NCI-H748 treated with DMSO at 0.1 percent for 48 hours (cell line): ENCODE measurements around the gene SLC18B1.
"Not testable (repeated sequence)": the region's sequence is repeated elsewhere in the genome, so short reads cannot be mapped to it uniquely, and the experiment has no call there.

Experiments
- DNase-seq: peaks from one replicate; lab custom pipeline; 2025; lab: John Stamatoyannopoulos, UW

Gene SLC18B1

DNA sequence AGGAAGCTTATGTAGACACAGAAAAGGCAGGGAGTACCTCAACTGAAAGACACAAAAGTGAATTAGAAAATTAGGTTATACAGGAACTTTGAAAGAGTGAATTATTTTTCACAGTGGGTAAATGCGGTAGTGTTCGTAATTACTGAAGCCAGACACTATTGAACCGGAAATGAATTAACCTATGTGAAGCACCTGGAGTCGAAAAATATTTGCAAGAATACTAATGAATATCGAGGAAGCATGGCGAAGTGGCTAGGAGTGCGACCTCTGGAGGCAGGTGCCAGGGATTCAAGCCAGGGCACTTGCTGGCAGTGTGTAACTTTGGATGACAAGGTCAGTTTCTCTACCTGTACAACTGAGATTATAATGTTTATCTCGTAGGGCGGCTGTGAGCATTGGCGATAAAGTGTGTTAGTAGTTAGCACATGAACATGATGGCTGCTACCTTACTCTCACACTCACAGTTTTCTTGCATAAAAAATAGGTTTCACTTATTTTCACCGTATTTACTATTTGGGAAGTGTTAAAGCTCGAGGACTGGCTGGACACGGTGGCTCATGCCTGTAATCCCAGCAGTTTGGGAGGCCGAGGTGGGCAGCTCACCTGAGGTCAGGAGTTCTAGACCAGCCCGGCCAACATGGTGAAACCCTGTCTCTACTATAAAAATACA, 567 bp upstream of the SLC18B1 start:
- DNase-seq: peak; percentile 87

DNA sequence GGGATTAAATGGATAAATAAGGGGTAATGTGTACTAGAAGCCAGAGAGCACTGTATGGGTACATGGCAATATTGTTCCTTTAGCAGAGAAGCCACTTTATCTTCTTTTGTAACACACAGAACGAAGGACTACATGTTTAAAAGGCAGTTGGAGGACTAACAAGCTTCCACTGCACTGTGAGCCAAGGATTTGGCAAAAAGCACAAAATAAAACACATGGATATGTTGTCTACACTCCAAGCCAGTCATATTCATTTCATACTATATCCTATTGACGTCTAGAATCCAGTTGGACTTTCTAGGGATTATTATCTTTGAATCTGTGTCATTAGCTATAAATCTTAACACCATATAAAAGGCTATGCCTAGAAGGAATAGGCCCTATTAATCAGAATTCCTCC, 3.0 kb downstream of the SLC18B1 start:
- DNase-seq: no peak

DNA sequence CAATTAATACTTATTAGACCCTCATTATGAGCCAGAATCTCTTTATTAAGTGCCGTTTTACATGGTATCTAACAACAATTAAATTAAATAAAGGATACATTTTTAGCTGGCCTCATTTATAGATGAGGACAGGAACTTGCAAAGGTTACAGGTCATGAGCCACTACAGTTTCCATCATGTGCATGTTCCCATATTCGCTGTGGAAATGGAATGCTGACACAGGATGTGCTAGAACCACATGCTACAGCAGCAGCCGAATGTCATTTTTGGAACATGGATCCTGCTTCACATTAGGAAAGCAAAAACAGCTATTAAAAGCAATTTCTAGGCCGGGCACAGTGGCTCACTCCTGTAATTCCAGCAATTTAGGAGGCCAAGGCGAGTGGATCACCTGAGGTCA, 5.9 kb downstream of the SLC18B1 start:
- no peak for DNase-seq

DNA sequence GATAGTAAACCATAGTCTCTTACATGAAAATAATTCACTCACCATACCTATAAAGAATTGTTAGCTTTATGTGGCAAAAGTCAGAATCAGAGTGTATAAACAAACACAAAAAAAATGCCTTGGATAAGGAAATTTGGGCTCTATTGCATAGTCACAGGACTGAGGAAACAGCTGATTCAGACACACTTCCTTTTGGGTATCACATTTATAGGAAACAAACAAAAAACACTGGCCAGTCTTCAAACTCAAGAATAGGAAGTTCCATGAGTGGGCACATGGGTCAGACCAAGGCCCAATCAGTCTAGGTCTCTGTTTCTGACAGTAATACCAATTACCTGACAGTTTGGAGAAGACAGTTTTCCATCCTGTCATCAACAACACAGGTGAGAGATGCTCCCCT, 8.0 kb downstream of the SLC18B1 start:
- no peak for DNase-seq

DNA sequence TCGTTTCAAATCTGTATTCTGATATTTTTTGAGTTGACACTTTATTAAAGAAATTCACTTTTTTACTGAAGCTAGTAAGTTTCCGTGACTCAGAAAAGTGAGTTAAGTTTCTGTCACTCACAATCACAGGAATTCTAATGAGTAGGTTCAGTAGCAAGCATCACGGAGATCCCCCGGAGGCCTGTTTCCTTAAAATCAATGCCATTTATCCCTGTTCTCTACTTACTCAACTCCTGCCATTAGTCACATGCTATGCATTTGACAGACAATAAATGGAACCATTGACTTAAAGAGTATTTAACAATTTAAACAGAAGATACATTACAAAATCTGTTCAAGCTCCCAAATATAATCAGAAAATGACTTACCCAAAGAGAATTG, 9.1 kb downstream of the SLC18B1 start:
- no peak for DNase-seq

DNA sequence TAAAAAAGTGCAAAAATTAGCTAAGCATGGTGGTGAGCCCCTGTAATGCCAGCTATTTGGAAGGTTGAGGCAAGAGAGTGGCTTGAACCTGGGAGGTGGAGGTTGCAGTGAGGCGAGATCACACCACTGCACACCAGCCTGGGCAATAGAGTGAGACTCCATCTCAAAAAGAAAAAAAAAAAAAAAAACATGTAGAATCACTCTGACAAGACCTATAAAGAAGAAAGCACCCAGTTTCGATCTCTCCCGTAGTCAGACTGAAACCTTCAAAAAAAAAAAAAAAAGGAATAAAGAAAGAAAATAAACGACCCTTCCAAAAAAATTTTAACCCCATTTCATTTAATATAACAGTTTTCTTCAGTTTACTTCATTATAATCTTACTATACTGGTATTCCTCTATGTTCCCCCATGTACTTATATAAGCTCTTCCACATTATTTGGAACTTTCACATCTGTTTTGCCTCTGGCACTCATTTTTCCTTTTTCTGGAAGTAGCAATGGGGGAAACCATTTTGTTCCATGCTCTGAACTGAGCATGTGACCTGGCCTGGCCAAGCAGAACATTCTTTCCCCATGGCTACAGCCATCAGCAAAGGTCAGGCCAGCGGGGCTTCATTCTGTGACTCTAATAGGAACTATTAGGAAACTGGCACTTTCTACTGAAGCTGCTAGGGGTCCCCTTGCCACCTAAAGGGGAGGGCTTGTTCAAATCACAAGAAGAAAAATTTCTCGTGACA, 9.6 kb downstream of the SLC18B1 start:
- no peak for DNase-seq

DNA sequence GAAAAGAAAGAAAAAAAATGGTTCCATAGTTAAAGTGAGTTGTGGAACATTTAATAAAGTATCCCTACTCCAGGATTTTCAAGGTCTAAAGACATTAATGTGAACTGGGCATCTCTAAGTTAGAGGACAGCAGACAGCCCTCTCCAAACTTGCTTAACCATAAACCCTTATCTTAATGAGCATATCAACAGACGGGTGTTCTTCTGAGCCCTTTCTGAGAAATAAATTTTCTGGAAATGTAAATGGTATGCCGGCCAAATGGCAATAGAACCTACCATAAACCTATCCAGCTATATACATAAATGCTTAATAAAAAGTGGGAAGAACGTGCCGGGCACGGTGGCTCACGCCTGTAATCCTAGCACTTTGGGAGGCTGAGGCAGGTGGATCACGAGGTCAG, 12.5 kb downstream of the SLC18B1 start:
- DNase-seq: no peak

DNA sequence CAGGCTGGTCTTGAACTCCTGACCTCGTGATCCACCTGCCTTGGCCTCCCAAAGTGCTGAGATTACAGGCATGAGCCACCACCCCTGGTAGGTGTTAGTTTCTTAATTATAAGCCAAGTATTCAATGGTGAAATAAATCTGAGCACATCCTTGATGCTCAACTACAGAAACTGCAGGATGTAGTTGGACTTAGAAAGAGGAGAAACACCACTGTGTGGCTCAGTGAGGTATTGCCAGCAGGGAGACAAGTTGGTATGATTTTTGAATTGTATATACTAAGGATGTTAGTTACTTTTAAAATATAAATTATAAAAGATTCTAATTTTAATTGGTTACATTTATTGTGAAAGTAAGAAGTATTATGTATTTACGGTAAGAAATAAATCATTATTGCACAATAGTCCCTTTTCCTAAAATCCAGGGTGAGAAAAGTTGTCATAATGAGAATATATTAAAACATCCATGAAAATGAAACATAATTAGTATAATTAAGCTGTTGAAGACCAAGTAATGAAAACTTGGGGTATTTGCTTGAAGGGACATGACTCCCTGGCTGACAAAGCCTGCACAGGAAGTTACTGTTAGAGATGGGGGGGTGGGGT, 17.6 kb downstream of the SLC18B1 start:
- no peak for DNase-seq

DNA sequence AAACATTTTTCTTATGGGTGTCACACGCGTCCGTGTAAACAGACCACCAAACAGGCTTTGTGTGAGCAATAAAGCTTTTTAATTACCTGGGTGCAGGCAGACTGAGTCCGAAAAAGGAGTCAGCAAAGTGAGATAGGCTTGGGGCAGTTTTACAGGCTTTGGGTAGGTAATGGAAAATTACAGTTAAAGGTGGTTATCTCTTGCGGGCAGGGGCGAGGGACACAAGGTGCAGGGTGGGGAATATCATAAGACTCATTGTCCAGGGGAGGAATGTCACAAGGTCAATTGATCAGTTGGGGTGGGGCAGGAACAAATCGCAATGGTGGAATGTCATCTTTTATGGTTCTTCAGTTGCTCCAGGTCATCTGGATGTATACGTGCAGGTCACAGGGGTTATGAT, 20.6 kb downstream of the SLC18B1 start:
- not testable (repeated sequence) for DNase-seq

DNA sequence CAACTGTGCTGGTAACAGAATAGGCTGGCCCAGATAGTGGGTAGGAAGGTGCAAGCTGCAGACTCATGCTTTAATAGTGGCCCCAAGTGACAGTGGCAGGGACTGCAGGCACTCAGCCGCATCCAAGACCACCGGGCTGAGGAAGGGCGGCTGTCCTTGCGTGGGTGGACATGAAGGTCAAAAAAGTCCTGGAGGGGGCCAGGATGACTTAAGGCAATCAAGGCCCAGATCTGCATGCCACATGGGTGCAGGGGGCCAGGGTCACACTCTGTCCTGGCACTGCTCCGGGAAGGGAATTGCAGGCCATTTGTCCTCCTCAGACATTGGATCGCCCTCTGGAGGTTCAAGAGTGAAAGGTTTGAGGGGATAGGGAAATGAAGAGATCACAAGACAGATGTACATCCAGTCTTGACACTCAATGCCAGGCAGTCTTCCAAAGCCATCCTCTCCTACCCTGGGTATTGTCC, 30.4 kb downstream of the SLC18B1 start:
- no peak for DNase-seq

DNA sequence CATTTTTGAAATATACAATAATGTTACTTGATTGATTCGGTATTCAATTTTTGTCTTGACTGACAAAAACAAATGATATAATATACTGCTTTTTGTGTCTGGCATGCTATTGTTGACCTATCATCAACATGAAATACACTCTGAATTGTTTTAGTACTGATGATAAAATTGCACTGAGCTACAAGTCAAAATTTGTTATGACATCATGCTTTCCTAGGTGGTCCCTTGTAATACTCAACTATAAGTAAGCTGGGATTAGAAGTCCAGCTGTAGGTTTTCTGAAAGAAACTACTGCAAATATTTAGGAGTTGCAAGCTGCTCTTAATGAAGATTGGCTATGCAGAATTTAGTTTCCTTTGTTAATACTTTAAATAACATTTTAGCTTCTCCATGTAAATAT, 32.9 kb downstream of the SLC18B1 start:
- no peak for DNase-seq

DNA sequence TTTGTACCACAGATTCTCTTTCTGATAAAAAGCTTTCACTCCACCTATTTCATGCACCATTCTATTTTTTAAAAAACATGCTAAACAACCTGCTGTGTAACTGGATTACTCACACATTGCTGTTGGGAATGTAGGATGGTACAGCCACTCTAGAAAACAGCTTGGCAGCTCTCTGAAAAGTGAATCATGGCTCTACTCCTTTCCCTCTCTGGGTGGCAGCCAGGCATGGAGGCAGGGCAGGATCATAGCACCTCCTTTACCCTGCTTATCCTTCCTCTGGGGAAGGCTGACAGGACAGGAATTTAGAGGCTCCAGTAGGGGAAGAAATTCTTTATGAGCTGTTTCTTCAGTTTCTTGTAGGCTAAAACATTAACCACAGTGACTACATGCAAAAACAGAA, 34.1 kb downstream of the SLC18B1 start:
- no peak for DNase-seq

DNA sequence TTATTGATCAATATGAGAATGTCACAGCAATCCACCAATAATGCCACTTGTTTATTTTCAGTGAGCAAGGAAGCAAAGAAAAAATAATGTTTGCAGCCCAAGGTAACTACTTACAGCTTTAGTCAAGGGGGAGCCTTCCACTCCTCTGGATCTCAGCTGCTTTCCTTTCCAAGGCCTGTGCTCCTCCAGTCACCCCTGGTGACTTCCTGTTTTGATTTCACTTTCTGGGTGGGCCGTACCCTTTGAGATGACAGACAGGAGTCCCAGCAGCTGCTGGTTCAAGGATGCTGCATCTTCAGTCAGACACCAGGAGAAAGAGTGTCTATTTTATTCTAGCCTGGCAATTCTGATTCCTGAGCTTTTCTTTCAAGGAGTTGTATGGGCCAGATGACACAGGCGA, 35.2 kb downstream of the SLC18B1 start:
- DNase-seq: no peak

DNA sequence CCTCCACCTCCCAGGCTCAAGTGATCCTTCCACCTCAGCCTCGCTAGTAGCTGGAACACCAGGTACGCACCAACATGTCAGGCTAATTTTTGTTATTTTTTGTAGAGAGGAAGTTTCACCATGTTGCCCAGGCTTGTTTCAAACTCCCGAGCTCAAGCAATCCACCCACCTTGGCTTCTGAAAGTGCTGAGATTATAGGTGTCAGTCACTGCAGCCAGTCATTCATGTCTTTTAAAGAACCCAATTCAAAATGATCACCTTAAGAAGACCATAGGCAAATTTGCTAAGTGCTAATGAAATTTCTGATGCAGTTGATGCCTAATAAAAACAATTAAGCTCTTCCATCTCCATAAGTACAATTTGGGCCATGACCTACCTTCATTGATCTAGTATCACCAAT, 38.2 kb downstream of the SLC18B1 start:
- DNase-seq: no peak

DNA sequence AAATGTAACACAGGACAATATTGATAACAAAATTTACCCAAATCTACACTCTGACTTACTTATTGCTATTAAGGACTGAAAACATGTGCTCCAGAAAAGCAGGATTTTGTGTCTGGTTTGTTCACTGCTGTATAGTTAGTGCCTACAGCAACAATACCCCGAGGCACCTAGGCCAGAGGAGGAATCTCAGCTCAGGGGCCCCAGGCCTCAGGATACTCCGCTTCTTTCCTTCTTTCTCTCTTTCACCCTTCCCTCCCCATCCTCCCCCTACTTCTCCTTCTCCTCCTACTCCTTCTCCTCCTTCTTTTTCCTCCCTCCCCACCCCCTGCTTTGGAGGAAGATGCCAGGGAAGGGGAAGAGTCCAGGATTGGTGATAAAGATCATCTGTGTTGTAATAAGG, 39.7 kb downstream of the SLC18B1 start:
- no peak for DNase-seq

DNA sequence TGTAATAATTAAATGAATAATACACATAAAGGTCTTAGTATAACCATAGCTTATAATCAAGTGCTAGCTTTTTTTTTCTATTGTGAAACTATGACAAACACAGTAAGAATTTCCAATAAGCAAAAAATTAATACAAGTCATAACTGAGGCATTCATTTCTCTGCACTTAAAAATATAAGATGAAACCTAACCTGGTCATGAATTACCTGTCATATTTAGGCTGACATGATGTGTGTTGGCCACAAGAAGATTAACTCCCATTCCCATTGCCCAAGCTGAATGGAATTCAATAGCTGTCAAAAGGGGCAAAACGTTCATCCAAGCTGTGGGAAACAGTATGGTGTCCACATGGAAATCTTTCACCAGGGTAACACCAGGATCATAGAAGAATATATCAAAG, 46.2 kb downstream of the SLC18B1 start:
- DNase-seq: no peak

DNA sequence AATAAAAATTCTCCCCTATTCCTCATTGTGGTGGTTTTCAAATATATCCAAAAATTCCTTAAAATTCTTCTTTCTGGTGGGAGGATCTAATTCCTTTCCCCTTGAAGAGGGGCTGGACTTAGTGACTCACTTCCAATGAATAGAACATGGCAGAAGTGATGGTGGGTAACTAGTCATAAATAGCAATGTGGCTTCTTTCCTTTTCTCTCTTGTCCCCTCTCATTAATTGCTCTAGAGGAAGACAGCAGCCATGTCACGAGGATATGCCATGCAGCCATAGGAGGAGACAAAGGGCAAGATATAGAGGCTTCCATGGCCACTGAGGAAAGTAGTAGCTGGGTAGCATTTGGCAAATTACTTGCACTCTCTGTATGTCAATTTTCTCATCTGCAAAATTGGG, 46.6 kb downstream of the SLC18B1 start:
- no peak for DNase-seq

DNA sequence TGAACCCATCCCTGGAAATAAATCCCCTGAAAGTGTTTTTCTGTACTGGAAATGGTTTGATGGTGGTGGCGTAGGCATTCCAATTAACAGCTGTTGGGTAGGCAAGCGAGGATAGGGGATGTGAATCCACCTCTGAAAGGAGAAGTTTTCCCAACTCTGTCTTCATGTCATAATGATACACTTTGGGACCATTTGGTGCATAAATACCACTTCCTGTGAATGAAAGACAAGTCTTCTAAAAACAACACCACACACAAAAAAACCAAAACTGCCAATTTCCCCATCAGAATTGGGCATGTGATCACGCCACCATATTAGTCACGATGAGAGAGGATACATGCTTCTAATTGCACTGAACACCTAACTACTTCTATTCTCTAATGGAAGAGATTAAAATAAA, 47.1 kb downstream of the SLC18B1 start:
- DNase-seq: no peak

DNA sequence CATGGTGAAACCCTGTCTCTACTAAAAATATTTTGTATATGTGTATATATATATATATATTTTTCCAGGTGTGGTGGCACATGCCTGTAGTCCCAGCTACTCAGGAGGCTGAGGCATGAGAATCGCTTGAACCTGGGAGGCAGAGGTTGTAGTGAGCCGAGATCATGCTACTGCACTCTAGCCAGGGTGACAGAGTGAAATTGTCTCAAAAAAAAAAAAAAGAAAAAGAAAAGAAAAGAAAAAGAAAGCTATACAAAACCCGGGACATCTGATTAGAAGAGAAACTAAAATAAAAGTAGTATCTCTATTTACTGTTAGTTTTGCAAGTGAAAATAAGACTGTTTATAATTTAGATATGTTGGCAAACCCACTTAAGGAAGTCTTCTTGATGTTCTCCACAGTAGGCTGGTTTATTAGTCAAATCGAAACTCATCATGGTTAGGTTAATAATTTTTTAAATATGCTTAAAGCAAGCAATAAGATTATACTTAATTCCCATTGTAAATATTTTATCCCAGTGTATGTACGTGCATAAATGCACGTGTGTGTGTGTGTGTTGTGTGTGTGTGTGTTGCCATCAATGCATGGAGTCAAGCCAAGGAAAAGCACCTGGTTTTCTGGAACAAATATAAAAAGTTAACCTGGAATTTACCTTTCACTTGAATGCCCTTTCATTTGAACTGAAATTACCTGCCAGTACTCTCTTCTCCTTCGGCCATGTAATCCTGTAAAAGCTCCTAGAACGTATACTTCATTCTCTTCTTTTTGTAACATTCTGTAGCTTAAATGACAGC, 47.8 kb downstream of the SLC18B1 start:
- DNase-seq: no peak

DNA sequence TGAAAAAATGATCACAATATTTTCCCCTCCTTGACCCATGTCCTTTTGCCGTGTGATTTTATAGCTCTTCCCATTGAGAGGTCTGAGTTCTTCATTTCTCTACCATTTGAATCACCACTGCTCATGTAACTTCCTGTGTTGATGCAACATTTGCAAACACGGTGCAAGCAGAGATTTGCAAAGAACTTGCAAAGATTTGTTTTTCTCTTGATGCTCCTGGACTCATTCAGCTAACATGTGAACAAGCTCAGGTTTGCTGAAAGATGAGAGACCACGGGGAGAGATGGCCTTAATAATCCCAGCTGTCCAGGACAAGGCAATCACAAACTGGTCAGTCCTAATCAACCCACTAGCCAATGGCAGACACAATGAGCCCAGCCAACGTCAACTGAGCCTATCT, 49.3 kb downstream of the SLC18B1 start:
- no peak for DNase-seq

DNA sequence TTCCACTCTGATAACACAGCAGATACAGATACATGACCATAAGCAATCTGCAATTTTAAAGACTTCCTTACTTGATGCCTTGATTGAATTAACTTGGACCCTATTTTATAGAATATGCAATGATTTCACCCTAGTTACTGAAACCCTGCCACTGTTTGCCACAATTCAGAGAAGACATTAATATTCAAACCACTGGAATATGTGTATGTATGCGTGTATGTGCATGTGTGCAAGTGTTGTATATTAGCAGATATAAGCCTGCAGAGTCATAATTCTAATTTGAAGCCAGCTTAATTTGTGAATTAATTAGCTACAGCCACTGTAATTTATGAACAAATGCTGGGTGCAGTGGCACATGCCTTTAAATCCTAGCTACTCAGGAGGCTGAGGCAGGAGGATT, 50.0 kb downstream of the SLC18B1 start:
- no peak for DNase-seq

DNA sequence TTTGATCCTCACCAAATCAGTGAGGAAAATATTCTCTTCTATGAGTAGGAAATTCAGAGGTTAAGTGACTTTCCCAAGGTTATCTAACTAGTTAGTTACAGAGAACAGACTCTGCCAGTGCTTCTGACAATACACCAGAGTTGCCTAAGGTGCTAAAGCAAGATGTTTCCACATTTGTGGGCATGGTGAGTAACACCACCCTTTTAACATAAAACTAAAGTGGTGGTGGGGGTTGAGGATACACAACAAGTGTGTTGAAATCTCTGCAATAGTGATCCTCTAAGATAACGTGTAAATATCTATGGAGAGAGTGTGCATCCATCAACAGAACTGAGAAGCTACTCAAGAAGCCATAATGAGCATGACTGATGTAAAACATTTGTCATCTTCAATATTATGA, 52.4 kb downstream of the SLC18B1 start:
- DNase-seq: no peak

DNA sequence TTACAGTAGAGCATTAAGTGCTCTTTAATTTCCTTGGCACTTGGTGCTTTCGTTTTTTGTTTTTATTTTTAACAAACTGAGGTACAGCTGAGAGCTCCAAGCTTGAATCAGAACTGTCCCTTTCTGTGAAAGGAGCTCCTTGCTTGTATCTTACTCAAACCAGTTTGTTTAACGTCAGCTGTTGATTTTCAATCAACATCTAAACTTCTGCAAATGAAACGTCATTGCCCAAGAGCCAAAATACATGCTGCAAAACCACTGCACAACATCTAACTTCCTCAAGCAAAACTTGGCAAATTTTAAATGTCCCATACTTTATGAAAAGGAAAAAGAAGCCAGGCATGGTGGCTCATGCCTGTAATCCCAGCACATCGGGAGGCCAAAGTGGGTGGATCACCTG, 55.9 kb downstream of the SLC18B1 start:
- no peak for DNase-seq
